Left lung (tissue), 10 donors: ENCODE results near the gene SHFL. TPM values are rescaled to one million over a fixed set of nuclear protein-coding genes. Genes with fewer than 3 reads are reported as not detected.

ENCODE experiments used
- ATAC-seq: fragments of 200-7000 bp; cut with Tn5 transposase; one replicate; pipeline ENCODE4 v1.9.1; 2020; ENCODE audit warnings: moderate library complexity
- DNase-seq, 4 donors: peaks; one replicate each; pipeline ENCODE4 v3.0.0-alpha.2; 2013 to 2020
- H3K27ac ChIP-seq, 2 donors: fragments of 200-600 bp; sonication (generic) in 1 of 2; one replicate each; pipeline versions ENCODE4 v1.5.0 to v1.8.0; 2020 to 2021
- H3K27me3 ChIP-seq, 2 donors: fragments of 200-600 bp; sonication (generic) in 1 of 2; one replicate each; pipeline versions ENCODE4 v1.5.0 to v1.8.0; 2020 to 2021
- H3K36me3 ChIP-seq, 2 donors: fragments of 200-600 bp; sonication (generic) in 1 of 2; one replicate each; pipeline versions ENCODE4 v1.5.0 to v1.8.0; 2020 to 2021
- H3K4me1 ChIP-seq, 2 donors: fragments of 200-600 bp; one replicate each; pipeline ENCODE4 v1.8.0; 2021
- H3K4me3 ChIP-seq, 2 donors: fragments of 200-600 bp; sonication (generic) in 1 of 2; one replicate each; pipeline versions ENCODE4 v1.5.0 to v1.8.0; 2020 to 2021; ENCODE audit warnings: mild to moderate bottlenecking in 1 of 2
- H3K9me3 ChIP-seq, 2 donors: fragments of 200-600 bp; sonication (generic) in 1 of 2; one replicate each; pipeline versions ENCODE4 v1.5.0 to v1.8.0; 2020 to 2021
- CTCF ChIP-seq, 2 donors: fragments of 200-600 bp; sonication (generic) in 1 of 2; IDR thresholded peaks; one replicate each; pipeline versions ENCODE4 v1.5.0 to v1.8.0; 2021; ENCODE audit warnings: antibody characterized with exemption in 2 of 2
- intact Hi-C, 2 donors: fragments of 100-400 bp; cut with DNase I; formaldehyde crosslinking; loops; one replicate each; pipeline versions ENCODE4 v1.11.2 to v1.14.2; 2022
- polyA plus RNA-seq, 6 donors: library from polyadenylated mRNA; unstranded; fragments of 120-200 nt; gene quantifications; one replicate each; pipeline ENCODE4 v1.2.1, GENCODE V29; 2013; ENCODE audit not compliant: insufficient read length in 6 of 6
- total RNA-seq, 2 donors: library from RNA; stranded (reverse); fragmentation: NEBNext Ultra II Directional; extraction: Animal tissue kit (Norgen Biotek cat#: 25700); gene quantifications; one replicate each; pipeline ENCODE4 v1.2.1, GENCODE V29; 2021
- donor health status: DM: no; HTN: yes; CAD: no.
- donor health status: DM: no; HTN: no; CAD: no.

SHFL gene
- total and polyA plus RNA-seq, 8 donors = 28.8 to 41.6 (median 35.8) TPM

- Histone ChIP-seq H3K36me3 (peaks cover 0 to 10% of the 10 kb centered on the region in 2 donors), H3K27ac (no peak overlapping the region), H3K9me3 (no peaks in the 10 kb centered on the region), H3K4me3 (no peak overlapping the region), H3K4me1 (peaks cover 0 to 11% of the 10 kb centered on the region in 2 donors), H3K27me3 (no peaks in the 10 kb centered on the region)
- intact Hi-C loops = no loop called here
- ATAC-seq (no peak), DNase-seq (no peak)
- no peak for TF ChIP-seq CTCF (IDR thresholded peaks at IDR 0.05)
These were observed 1.3 kb upstream of the SHFL start for GRCh38 chr19:10084803-10085202.

GRCh38 chr19:10086591-10087192, 575 bp downstream of the SHFL start:
- intact Hi-C loops = no loop called here
- peaks cover 0 to 29% of the 10 kb centered on the region in 2 donors for H3K36me3 ChIP-seq
- peak in 2 of 4 donors; percentile 40 to 83 for DNase-seq
- peak; percentile 16 for ATAC-seq
- no peak for TF ChIP-seq CTCF (IDR thresholded peaks at IDR 0.05)
- peak overlapping the region; percentile 79 to 84 for H3K27ac ChIP-seq
- H3K4me3 ChIP-seq = peak overlapping the region; percentile 91 to 100
- peaks cover 0 to 11% of the 10 kb centered on the region in 2 donors for H3K4me1 ChIP-seq
- H3K27me3 ChIP-seq = no peaks in the 10 kb centered on the region
- no peaks in the 10 kb centered on the region for H3K9me3 ChIP-seq

- peaks cover 0 to 36% of the 10 kb centered on the region in 2 donors for H3K36me3 ChIP-seq
- DNase-seq = no peak
- no peaks in the 10 kb centered on the region for H3K9me3 ChIP-seq
- intact Hi-C loops = no loop called here
- H3K4me1 ChIP-seq = peaks cover 0 to 11% of the 10 kb centered on the region in 2 donors
- H3K27me3 ChIP-seq = no peaks in the 10 kb centered on the region
- H3K4me3 ChIP-seq = peak overlapping the region in 1 of 2 donors; percentile 100
- no peak overlapping the region for H3K27ac ChIP-seq
- ATAC-seq = no peak
- TF ChIP-seq CTCF (IDR thresholded peaks at IDR 0.05) = no peak
These were observed 1.4 kb downstream of the SHFL start for GRCh38 chr19:10087296-10088061.

GRCh38 chr19:10088949-10089554, 2.9 kb downstream of the SHFL start:
- intact Hi-C loops = no loop called here
- no peak for TF ChIP-seq CTCF (IDR thresholded peaks at IDR 0.05)
- ATAC-seq (no peak), DNase-seq (no peak)
- H3K4me3 ChIP-seq = no peak overlapping the region
- peaks cover 0 to 51% of the 10 kb centered on the region in 2 donors for H3K36me3 ChIP-seq
- no peak overlapping the region for H3K27ac ChIP-seq
- no peaks in the 10 kb centered on the region for H3K27me3 ChIP-seq
- no peaks in the 10 kb centered on the region for H3K9me3 ChIP-seq
- H3K4me1 ChIP-seq = peaks cover 0 to 11% of the 10 kb centered on the region in 2 donors

- intact Hi-C loops = no loop called here
- Histone ChIP-seq H3K27ac (no peak overlapping the region), H3K27me3 (no peaks in the 10 kb centered on the region), H3K4me3 (no peak overlapping the region), H3K4me1 (peaks cover 0 to 11% of the 10 kb centered on the region in 2 donors), H3K36me3 (peaks cover 0 to 51% of the 10 kb centered on the region in 2 donors), H3K9me3 (no peaks in the 10 kb centered on the region)
- TF ChIP-seq CTCF (IDR thresholded peaks at IDR 0.05) = no peak
- DNase-seq (no peak), ATAC-seq (no peak)
These were observed 3.8 kb downstream of the SHFL start for GRCh38 chr19:10089801-10090375.
